ENCODE measurements around the gene FOXK2.
A peak's percentile ranks its signal among the peaks of the same experiment; 100 is the strongest.

The FOXK2 gene

DNA sequence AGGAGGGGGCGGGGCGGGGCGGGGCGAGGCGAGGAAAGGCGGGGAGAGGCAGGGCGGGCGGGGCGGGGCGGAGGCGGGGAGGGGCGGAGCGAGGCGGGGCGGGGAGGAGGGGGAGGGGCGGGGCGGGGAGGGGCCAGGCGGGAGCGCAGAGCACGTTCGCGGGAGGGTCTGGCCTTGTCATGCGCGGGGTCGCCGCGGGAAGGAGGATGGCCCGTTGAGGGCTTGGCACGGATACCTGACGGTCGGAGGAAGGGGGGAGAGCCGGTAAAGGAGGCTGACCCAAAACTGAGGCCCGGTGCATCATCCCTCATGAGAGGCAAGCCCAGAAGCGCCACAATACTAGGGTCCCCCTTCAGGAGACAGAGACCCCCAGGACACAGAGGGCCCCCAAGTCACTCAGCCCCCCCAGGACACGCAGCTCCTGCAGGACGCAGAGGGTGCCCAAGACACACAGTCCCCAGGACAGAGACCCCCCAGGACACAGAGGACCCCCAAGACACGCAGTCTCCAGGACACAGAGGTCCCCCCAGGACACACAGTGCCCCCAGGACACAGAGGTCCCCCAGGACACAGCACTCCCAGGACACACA lies 129.3 kb downstream of the FOXK2 start:
- ChIA-PET CTCF (no interaction called here), POLR2A (ENCODE audit: low non-redundant PET) (no interaction called here)
- peak overlapping the region; percentile 97 for H3K27ac ChIP-seq
- TF ChIP-seq, protein P1, sequence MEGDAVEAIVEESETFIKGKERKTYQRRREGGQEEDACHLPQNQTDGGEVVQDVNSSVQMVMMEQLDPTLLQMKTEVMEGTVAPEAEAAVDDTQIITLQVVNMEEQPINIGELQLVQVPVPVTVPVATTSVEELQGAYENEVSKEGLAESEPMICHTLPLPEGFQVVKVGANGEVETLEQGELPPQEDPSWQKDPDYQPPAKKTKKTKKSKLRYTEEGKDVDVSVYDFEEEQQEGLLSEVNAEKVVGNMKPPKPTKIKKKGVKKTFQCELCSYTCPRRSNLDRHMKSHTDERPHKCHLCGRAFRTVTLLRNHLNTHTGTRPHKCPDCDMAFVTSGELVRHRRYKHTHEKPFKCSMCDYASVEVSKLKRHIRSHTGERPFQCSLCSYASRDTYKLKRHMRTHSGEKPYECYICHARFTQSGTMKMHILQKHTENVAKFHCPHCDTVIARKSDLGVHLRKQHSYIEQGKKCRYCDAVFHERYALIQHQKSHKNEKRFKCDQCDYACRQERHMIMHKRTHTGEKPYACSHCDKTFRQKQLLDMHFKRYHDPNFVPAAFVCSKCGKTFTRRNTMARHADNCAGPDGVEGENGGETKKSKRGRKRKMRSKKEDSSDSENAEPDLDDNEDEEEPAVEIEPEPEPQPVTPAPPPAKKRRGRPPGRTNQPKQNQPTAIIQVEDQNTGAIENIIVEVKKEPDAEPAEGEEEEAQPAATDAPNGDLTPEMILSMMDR (conservative IDR thresholded peaks at IDR 0.05; ENCODE audit: low read depth): no peak
- peak; percentile 67 for DNase-seq (ENCODE audit: low spot score)

DNA sequence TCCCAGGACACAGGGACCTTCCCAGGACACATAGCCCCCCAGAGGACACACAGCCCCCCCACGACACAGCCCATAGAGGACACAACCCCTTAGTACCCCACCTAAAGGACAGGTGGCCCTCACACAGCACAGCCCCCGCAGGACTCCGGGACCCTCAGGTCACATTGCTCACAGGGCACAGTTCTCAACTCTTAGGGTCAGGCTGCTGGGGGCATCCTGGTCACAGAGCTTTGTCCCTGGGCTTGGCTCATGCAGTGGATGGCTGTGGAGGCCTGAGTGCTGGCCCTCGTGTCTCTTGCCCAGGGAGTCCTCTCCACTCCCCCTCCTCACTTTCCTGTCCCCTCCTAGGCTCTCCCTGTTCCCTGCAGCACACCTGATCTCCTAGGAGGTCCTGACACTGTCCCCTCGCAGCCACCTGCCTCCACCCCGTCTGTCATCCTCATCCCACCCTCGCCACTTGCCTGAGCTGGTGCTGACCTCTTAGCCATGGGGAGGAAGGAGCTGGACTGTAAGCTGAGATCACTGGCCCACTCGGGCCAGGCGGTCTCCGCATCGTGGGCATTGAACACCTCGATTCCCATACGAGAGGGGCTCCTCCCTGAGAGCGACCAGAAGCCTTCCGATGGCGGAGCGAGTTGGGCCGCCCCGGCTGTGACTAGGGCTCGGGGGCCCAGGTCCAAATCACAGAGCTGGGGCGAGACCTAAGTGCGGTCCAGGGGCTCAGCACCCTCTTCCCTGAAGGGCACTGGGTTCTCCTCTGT lies 130.1 kb downstream of the FOXK2 start:
- CTCF ChIA-PET: no interaction called here
- TF ChIP-seq, protein P1 (conservative IDR thresholded peaks at IDR 0.05; ENCODE audit: low read depth): no peak
- H3K27ac ChIP-seq: peak overlapping the region; percentile 97
- no peak for DNase-seq (ENCODE audit: low spot score)
- POLR2A ChIA-PET (ENCODE audit: low non-redundant PET): no interaction called here

DNA sequence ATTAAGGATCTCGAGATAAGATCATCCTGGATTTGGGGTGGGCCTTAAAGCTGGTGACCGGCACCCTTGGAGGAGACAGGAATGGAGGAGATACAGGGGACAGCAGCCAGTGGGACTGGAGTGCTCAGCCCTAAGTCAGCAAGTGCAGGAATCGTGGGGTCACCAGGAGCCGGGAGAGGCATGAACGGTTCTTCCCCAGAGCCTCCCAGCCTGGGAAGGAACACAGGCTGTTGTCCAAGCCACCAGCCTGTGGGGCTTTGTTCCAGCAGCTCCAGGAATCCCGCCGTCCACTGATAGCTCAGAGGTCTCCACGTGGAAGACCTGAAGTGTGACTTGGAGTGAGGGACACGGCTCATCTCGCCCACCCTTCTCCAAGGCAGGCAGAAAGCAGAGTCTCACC lies 131.2 kb downstream of the FOXK2 start:
- no peak for DNase-seq (ENCODE audit: low spot score)
- ChIA-PET POLR2A (ENCODE audit: low non-redundant PET) (no interaction called here), CTCF (interaction anchor here (0.5 to 0.6 kb wide), 2 partner anchors 125 to 1965 kb away, joined by 3 read pairs; no protein-coding TSS in a partner anchor)
- no peak overlapping the region for H3K27ac ChIP-seq
- TF ChIP-seq, protein P1 (conservative IDR thresholded peaks at IDR 0.05; ENCODE audit: low read depth): no peak

DNA sequence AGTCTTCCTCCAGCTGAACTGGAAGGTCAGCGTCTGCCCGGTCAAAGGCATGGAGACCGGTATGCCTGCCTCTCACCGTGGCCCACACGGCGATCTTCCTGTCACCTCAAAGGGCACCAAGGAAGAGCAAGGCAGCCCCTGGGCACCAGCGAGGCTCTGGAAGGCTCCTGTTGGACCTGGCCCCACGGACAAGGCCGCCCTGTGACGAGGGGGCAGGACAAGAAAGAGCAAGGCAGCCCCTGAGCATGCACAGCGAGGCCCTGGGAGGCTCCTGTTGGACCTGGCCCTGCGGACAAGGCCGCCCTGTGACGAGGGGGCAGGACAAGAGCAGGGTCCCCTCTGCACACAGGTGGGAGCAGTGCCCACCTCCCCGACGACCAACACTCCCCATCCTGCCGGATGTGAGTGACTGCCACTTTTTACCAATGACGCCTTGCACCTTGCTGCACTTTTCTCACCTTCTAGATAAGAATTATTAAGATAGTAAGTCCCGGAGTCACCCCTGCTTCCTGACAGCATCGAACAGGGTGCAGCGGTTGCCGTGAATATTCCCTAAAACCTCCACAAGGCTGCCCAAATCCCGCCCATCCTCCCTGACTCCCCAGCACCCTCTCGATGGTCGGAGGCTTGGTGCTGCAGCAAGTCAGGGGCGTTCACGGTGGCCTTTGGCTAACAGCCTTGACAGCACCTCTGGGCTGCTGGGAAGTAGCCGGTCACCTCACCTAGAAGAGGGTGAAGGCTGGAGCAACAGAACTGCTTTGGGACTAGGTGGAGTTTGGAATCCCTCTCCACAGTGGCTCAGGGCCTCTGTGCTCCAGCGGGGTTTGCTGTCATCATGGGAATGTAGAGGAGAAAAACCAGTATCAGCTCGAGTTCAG lies 134.4 kb downstream of the FOXK2 start:
- H3K27ac ChIP-seq: peak overlapping the region; percentile 14; the same call in 1 of the 2 replicates
- DNase-seq (ENCODE audit: low spot score): no peak
- TF ChIP-seq, protein P1 (conservative IDR thresholded peaks at IDR 0.05; ENCODE audit: low read depth): no peak
- CTCF ChIA-PET: interaction anchor here (1.0 kb wide), 1 partner anchor 15 kb away, joined by 3 read pairs; no protein-coding TSS in a partner anchor
- POLR2A ChIA-PET (ENCODE audit: low non-redundant PET): no interaction called here

All from RWPE1 (cell line).